SU-DHL-6 (cell line): ENCODE results near the gene GIMAP5.

ENCODE experiments used
- H2AFZ ChIP-seq: fragments of 200-600 bp; sonication (generic); 2 replicates; pipeline ENCODE4 v1.6.1; 2014; ENCODE audit warnings: low read depth, mild to moderate bottlenecking, moderate library complexity, mixed read lengths, antibody characterized with exemption, low read length; ENCODE audit not compliant: severe bottlenecking
- H3F3A ChIP-seq: fragments of 200-600 bp; shearing (Covaris generic); 2 replicates; pipeline ENCODE4 v1.6.0; 2016; ENCODE audit warnings: antibody characterized with exemption, mild to moderate bottlenecking; ENCODE audit not compliant: insufficient read depth
- H3K27ac ChIP-seq: fragments of 200-600 bp; sonication (generic); 2 replicates; pipeline ENCODE4 v1.5.1; 2016; ENCODE audit warnings: low read depth, mild to moderate bottlenecking, low read length, moderate library complexity, mixed read lengths
- H3K27me3 ChIP-seq: fragments of 200-600 bp; sonication (generic), shearing (Covaris generic); 2 replicates; pipeline ENCODE4 v1.6.0; 2014; ENCODE audit warnings: mild to moderate bottlenecking, low read length
- H3K36me3 ChIP-seq: fragments of 200-600 bp; sonication (generic); 2 replicates; pipeline ENCODE4 v1.6.1; 2014; ENCODE audit warnings: mild to moderate bottlenecking, low read length, mixed read lengths
- H3K4me2 ChIP-seq: fragments of 300-600, 200-600 bp; shearing (Covaris generic), sonication (generic); 2 replicates; pipeline ENCODE4 v1.6.0; 2014; ENCODE audit warnings: low read length, low read depth, mild to moderate bottlenecking; ENCODE audit not compliant: poor library complexity, severe bottlenecking
- H3K4me3 ChIP-seq: fragments of 200-600 bp; sonication (generic); 2 replicates; pipeline ENCODE4 v1.5.1; 2014; ENCODE audit warnings: antibody characterized with exemption, low read length, mild to moderate bottlenecking, mixed read lengths; ENCODE audit not compliant: insufficient read depth, poor library complexity, severe bottlenecking
- H3K79me2 ChIP-seq: fragments of 200-600 bp; sonication (generic); 2 replicates; pipeline ENCODE4 v1.6.1; 2014; ENCODE audit warnings: mild to moderate bottlenecking, low read length, moderate library complexity; ENCODE audit not compliant: insufficient read depth
- H3K9ac ChIP-seq: fragments of 200-600 bp; sonication (generic); 2 replicates; pipeline ENCODE4 v1.7.0; 2014; ENCODE audit warnings: mild to moderate bottlenecking, low read length
- H3K9me2 ChIP-seq: fragments of 200-600 bp; sonication (generic); replicated peaks from 2 replicates; pipeline ENCODE4 v1.6.1; 2014; ENCODE audit warnings: low read length; ENCODE audit not compliant: insufficient read depth
- H3K9me3 ChIP-seq: fragments of 200-600 bp; sonication (generic); 2 replicates; pipeline ENCODE4 v1.6.1; 2014; ENCODE audit warnings: low read length, mixed read lengths; ENCODE audit not compliant: insufficient read depth
- H4K20me1 ChIP-seq: fragments of 200-600 bp; sonication (generic); 2 replicates; pipeline ENCODE4 v1.6.1; 2014; ENCODE audit warnings: low read depth, mild to moderate bottlenecking, antibody characterized with exemption, low read length, moderate library complexity, mixed read lengths
- EZH2phosphoT487 ChIP-seq: fragments of 200-600 bp; sonication (generic), shearing (Covaris generic); conservative IDR thresholded peaks from 2 replicates; pipeline ENCODE4 v1.6.1; 2018; ENCODE audit warnings: mild to moderate bottlenecking, antibody characterized with exemption, low read length, moderate library complexity, mixed read lengths
- TF ChIP-seq, protein P1 (sequence below): fragments of 200-600 bp; sonication (generic); IDR thresholded peaks from one replicate; pipeline ENCODE4 v1.5.1; 2017; ENCODE audit warnings: antibody characterized with exemption, mild to moderate bottlenecking, low read length, moderate library complexity; ENCODE audit not compliant: insufficient read depth, poor library complexity, severe bottlenecking

The GIMAP5 gene

DNA sequence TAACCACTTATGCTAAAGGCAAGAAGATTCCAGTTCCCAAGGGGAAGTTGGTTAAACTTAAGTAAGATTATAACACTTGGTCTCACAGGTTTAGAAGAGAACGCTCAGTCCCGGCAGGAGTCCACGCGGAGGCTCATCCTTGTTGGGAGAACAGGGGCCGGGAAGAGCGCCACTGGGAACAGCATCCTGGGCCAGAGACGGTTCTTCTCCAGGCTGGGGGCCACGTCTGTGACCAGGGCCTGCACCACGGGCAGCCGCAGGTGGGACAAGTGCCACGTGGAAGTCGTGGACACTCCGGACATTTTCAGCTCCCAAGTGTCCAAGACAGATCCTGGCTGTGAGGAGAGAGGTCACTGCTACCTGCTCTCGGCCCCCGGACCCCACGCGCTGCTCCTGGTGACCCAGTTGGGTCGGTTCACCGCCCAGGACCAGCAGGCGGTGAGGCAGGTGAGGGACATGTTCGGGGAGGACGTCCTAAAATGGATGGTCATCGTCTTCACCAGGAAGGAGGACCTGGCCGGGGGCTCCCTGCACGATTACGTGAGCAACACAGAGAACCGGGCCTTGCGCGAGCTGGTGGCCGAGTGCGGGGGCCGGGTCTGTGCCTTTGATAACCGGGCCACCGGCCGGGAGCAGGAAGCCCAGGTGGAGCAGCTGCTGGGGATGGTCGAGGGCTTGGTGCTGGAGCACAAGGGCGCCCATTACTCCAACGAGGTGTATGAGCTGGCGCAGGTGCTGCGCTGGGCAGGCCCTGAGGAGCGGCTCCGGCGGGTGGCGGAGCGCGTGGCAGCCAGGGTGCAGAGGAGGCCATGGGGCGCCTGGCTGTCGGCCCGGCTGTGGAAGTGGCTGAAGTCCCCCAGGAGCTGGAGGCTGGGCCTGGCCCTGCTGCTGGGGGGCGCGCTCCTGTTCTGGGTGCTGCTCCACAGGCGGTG lies 17.0 kb upstream of the GIMAP5 start:
- no peak overlapping the region for H3K27ac ChIP-seq
- H3K9me3 ChIP-seq, result no peaks in the 10 kb centered on the region
- TF ChIP-seq EZH2phosphoT487, result no peak
- H3K9me2 ChIP-seq, result no peaks in the 10 kb centered on the region
- no peak overlapping the region for H3K4me3 ChIP-seq
- no peaks in the 10 kb centered on the region for H3K79me2 ChIP-seq
- H3K9ac ChIP-seq, result no peak overlapping the region
- no peaks in the 10 kb centered on the region for H3K27me3 ChIP-seq
- H3K4me2 ChIP-seq, result no peak overlapping the region
- no peak overlapping the region for H2AFZ ChIP-seq
- no peaks in the 10 kb centered on the region for H3K36me3 ChIP-seq
- H4K20me1 ChIP-seq, result no peaks in the 10 kb centered on the region
- H3F3A ChIP-seq, result no peaks in the 10 kb centered on the region

DNA sequence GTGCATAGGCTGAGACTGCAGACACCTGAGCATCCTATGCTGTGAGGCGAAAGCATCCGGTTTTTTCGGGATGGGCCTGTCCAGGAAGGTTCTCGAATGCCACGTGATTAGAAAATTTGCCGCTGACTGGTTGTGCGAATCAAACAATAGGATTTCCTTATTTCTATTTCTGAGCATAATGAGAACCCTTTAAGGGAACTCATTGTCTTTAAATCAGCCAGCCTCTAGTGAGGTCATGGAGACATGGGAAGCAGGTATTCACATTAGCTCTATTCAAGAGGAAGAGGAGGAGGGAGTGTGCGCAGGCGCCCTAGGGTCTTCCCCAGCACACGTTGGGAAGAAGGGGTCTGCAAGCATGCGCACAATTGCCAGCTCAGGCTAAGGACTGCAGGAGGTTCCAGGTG lies 15.2 kb upstream of the GIMAP5 start:
- Histone ChIP-seq H3K9me3 (no peaks in the 10 kb centered on the region), H2AFZ (no peak overlapping the region), H3K9me2 (no peaks in the 10 kb centered on the region), H3K36me3 (no peaks in the 10 kb centered on the region), H3F3A (no peaks in the 10 kb centered on the region), H4K20me1 (no peaks in the 10 kb centered on the region), H3K27me3 (no peaks in the 10 kb centered on the region), H3K9ac (no peak overlapping the region), H3K79me2 (no peaks in the 10 kb centered on the region), H3K4me3 (no peak overlapping the region), H3K4me2 (no peak overlapping the region), H3K27ac (no peak overlapping the region)
- TF ChIP-seq, protein P1, sequence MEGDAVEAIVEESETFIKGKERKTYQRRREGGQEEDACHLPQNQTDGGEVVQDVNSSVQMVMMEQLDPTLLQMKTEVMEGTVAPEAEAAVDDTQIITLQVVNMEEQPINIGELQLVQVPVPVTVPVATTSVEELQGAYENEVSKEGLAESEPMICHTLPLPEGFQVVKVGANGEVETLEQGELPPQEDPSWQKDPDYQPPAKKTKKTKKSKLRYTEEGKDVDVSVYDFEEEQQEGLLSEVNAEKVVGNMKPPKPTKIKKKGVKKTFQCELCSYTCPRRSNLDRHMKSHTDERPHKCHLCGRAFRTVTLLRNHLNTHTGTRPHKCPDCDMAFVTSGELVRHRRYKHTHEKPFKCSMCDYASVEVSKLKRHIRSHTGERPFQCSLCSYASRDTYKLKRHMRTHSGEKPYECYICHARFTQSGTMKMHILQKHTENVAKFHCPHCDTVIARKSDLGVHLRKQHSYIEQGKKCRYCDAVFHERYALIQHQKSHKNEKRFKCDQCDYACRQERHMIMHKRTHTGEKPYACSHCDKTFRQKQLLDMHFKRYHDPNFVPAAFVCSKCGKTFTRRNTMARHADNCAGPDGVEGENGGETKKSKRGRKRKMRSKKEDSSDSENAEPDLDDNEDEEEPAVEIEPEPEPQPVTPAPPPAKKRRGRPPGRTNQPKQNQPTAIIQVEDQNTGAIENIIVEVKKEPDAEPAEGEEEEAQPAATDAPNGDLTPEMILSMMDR, result no peak
- TF ChIP-seq EZH2phosphoT487, result no peak

DNA sequence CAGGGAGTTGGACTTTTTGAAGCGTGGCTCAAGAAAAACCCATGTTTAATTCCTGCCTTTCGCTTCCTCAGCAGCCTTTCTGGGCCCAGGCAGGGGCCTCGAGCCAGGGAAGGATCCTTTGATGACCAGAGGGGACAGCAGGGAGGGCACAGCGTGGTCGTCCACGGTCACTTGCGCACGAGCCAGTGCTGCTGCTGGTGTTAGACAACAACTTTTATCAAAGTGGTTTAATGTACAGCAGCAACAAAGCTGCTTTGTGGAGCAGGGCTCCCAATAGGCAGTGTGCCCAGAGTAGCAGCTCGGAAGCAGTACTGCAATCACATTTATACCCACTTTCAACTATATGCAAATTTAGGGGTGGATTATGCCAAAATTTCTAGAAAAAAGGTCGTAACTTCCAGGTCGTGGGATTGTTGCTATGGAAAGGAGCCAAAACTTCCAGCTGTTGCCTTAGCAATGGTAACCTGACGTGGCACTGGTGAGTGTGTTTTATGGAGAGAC lies 14.7 kb upstream of the GIMAP5 start:
- H3K9me3 ChIP-seq, result no peaks in the 10 kb centered on the region
- no peak overlapping the region for H3K4me3 ChIP-seq
- H3K9ac ChIP-seq, result no peak overlapping the region
- H3K4me2 ChIP-seq, result no peak overlapping the region
- H2AFZ ChIP-seq, result no peak overlapping the region
- H3K27me3 ChIP-seq, result no peaks in the 10 kb centered on the region
- H3K79me2 ChIP-seq, result no peaks in the 10 kb centered on the region
- H3F3A ChIP-seq, result no peaks in the 10 kb centered on the region
- TF ChIP-seq, protein P1, result no peak
- TF ChIP-seq EZH2phosphoT487, result no peak
- H3K36me3 ChIP-seq, result no peaks in the 10 kb centered on the region
- no peaks in the 10 kb centered on the region for H4K20me1 ChIP-seq
- H3K27ac ChIP-seq, result no peak overlapping the region
- no peaks in the 10 kb centered on the region for H3K9me2 ChIP-seq

DNA sequence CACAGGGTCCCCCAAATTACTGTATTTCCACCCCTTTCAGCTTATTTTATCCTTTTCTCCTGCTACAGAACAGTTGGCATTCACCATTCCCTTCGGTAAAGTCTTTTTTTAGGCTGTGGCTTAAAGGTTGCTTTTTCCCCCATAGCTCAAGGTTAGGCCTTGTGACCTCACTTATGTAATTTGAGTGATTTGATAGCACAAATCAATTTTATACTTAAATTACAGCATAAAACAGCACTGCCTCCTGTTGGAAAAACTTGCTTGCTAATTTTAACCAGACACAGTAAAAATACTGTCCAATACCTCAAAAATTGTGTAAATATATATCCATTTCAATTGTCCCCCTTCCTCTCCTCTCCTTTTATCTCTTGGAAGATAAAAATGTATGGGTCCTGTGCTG lies 13.8 kb upstream of the GIMAP5 start:
- Histone ChIP-seq H3K36me3 (no peaks in the 10 kb centered on the region), H3K79me2 (no peaks in the 10 kb centered on the region), H3K9ac (no peak overlapping the region), H3K9me2 (no peaks in the 10 kb centered on the region), H2AFZ (no peak overlapping the region), H3F3A (no peaks in the 10 kb centered on the region), H4K20me1 (no peaks in the 10 kb centered on the region), H3K9me3 (no peaks in the 10 kb centered on the region), H3K4me2 (no peak overlapping the region), H3K27me3 (no peaks in the 10 kb centered on the region), H3K27ac (no peak overlapping the region), H3K4me3 (no peak overlapping the region)
- TF ChIP-seq, protein P1, result no peak
- TF ChIP-seq EZH2phosphoT487, result no peak
